Measurements from ENCODE around the gene ARSA.

The ARSA gene

GRCh38 chr22:50602338-50602700 lies 25.6 kb downstream of the ARSA start:
- TF ChIP-seq CREB5 (CRISPR knock-in tag; IDR thresholded peaks at IDR 0.05; ENCODE audit: low read depth): no peak
- no peak for TF ChIP-seq SNAI2 (CRISPR knock-in tag; IDR thresholded peaks at IDR 0.05)
- no peak for TF ChIP-seq ARNTL (CRISPR knock-in tag; IDR thresholded peaks at IDR 0.05; ENCODE audit: borderline replicate concordance, low read depth)
- no peak for TF ChIP-seq PATZ1 (CRISPR knock-in tag; IDR thresholded peaks at IDR 0.05; ENCODE audit: borderline replicate concordance)
- no peak for TF ChIP-seq TOX (CRISPR knock-in tag; IDR thresholded peaks at IDR 0.05; ENCODE audit: borderline replicate concordance)
- TF ChIP-seq OSR1 (CRISPR knock-in tag; IDR thresholded peaks at IDR 0.05): no peak
- no peak for TF ChIP-seq ZNF70 (CRISPR knock-in tag; IDR thresholded peaks at IDR 0.05)
- no peak for TF ChIP-seq RARB (CRISPR knock-in tag; IDR thresholded peaks at IDR 0.05)
- TF ChIP-seq ZFP3 (CRISPR knock-in tag; IDR thresholded peaks at IDR 0.05): no peak
- TF ChIP-seq PPARA (CRISPR knock-in tag; IDR thresholded peaks at IDR 0.05; ENCODE audit: borderline replicate concordance): no peak
- TF ChIP-seq ZC3H10 (CRISPR knock-in tag; IDR thresholded peaks at IDR 0.05): no peak
- no peak for TF ChIP-seq POU6F1 (CRISPR knock-in tag; IDR thresholded peaks at IDR 0.05; ENCODE audit: borderline replicate concordance, low read depth)
- TF ChIP-seq ISL1 (CRISPR knock-in tag; IDR thresholded peaks at IDR 0.05): no peak
- TF ChIP-seq ZNF565 (CRISPR knock-in tag; conservative IDR thresholded peaks at IDR 0.05; ENCODE audit: low read depth): no peak
- TF ChIP-seq ESRRG (CRISPR knock-in tag; IDR thresholded peaks at IDR 0.05): no peak
- no peak for TF ChIP-seq CSRNP3 (CRISPR knock-in tag; IDR thresholded peaks at IDR 0.05)
- no peak for TF ChIP-seq TSHZ2 (CRISPR knock-in tag; IDR thresholded peaks at IDR 0.05)
- no peak for TF ChIP-seq ZNF8 (CRISPR knock-in tag; IDR thresholded peaks at IDR 0.05)
- TF ChIP-seq GLIS3 (CRISPR knock-in tag; IDR thresholded peaks at IDR 0.05): no peak
- no peak for TF ChIP-seq ZFP30 (CRISPR knock-in tag; IDR thresholded peaks at IDR 0.05)
- no peak for ATAC-seq

GRCh38 chr22:50601669-50602337 lies 26.1 kb downstream of the ARSA start:
- no peak for TF ChIP-seq CSDC2 (CRISPR knock-in tag; IDR thresholded peaks at IDR 0.05)
- no peak for TF ChIP-seq RARB (CRISPR knock-in tag; IDR thresholded peaks at IDR 0.05)
- no peak for ATAC-seq

GRCh38 chr22:50600967-50601668 lies 26.8 kb downstream of the ARSA start:
- ATAC-seq: peak; percentile 13; the same call in 1 of the 3 replicates
- TF ChIP-seq ESRRG (CRISPR knock-in tag; IDR thresholded peaks at IDR 0.05) (no peak), ZNF8 (CRISPR knock-in tag; IDR thresholded peaks at IDR 0.05) (no peak), SNAI2 (CRISPR knock-in tag; IDR thresholded peaks at IDR 0.05) (no peak), ZFP30 (CRISPR knock-in tag; IDR thresholded peaks at IDR 0.05) (no peak), CSDC2 (CRISPR knock-in tag; IDR thresholded peaks at IDR 0.05) (no peak), BACH2 (CRISPR knock-in tag; IDR thresholded peaks at IDR 0.05; ENCODE audit: borderline replicate concordance) (no peak), ARNTL (CRISPR knock-in tag; IDR thresholded peaks at IDR 0.05; ENCODE audit: borderline replicate concordance, low read depth) (no peak), ZFP3 (CRISPR knock-in tag; IDR thresholded peaks at IDR 0.05) (no peak), ZNF565 (CRISPR knock-in tag; conservative IDR thresholded peaks at IDR 0.05; ENCODE audit: low read depth) (no peak), TCF4 (CRISPR knock-in tag; IDR thresholded peaks at IDR 0.05; ENCODE audit: borderline replicate concordance) (no peak), CSRNP3 (CRISPR knock-in tag; IDR thresholded peaks at IDR 0.05) (no peak), ZNF70 (CRISPR knock-in tag; IDR thresholded peaks at IDR 0.05) (no peak), ZC3H10 (CRISPR knock-in tag; IDR thresholded peaks at IDR 0.05) (no peak), TSHZ2 (CRISPR knock-in tag; IDR thresholded peaks at IDR 0.05) (no peak)

All from SK-N-SH treated with all-trans-retinoic acid at 6 μM for 48 hours (cell line).